C4-2B (cell line): Measurements from ENCODE around the gene RHAG.

Experiments used
- H3K27ac ChIP-seq: fragments of 450-650 bp; 2 replicates; pipeline ENCODE4 v1.5.1; 2017
- CTCF ChIP-seq: fragments of 450-650 bp; conservative IDR thresholded peaks from 2 replicates; pipeline ENCODE4 v1.5.1; 2017; ENCODE audit warnings: mild to moderate bottlenecking
- ZFX ChIP-seq: fragments of 450-650 bp; IDR thresholded peaks from 2 replicates; pipeline ENCODE4 v1.6.1; 2017

Gene RHAG

GRCh38 chr6:49647476-49647875 lies 10.8 kb upstream of the RHAG start:
- H3K27ac ChIP-seq: no peak overlapping the region
- TF ChIP-seq CTCF (no peak), ZFX (no peak)

- H3K27ac ChIP-seq: no peak overlapping the region
- TF ChIP-seq ZFX (no peak), CTCF (no peak)
These were observed 10.3 kb upstream of the RHAG start for GRCh38 chr6:49646942-49647341.

GRCh38 chr6:49646130-49646824 lies 9.6 kb upstream of the RHAG start:
- no peak overlapping the region for H3K27ac ChIP-seq

GRCh38 chr6:49645139-49645538 lies 8.5 kb upstream of the RHAG start:
- no peak overlapping the region for H3K27ac ChIP-seq
- TF ChIP-seq CTCF (no peak), ZFX (no peak)

More at GRCh38 chr6:49646130-49646824, 9.6 kb upstream of the RHAG start:
- TF ChIP-seq CTCF (no peak), ZFX (no peak)

- TF ChIP-seq CTCF (no peak), ZFX (no peak)
These were observed 2.7 kb upstream of the RHAG start for GRCh38 chr6:49639177-49639817.

GRCh38 chr6:49637350-49637731 lies 702 bp upstream of the RHAG start:
- no peak overlapping the region for H3K27ac ChIP-seq
- TF ChIP-seq CTCF (no peak), ZFX (no peak)

More at GRCh38 chr6:49639177-49639817, 2.7 kb upstream of the RHAG start:
- no peak overlapping the region for H3K27ac ChIP-seq

GRCh38 chr6:49635978-49636712 lies 494 bp downstream of the RHAG start:
- H3K27ac ChIP-seq: no peak overlapping the region
- TF ChIP-seq ZFX: no peak
- TF ChIP-seq CTCF: no peak
